Spleen (tissue), 11 donors: ENCODE measurements around the gene CEACAM4. TPM values are rescaled to one million over a fixed set of nuclear protein-coding genes. Genes with fewer than 3 reads are reported as not detected.
"Not testable (repeated sequence)": the region's sequence is repeated elsewhere in the genome, so short reads cannot be mapped to it uniquely, and the experiment has no call there.

ENCODE experiments used
- DNase-seq: peaks from one replicate; pipeline ENCODE4 v3.0.0-alpha.2; 2020
- H3K27ac ChIP-seq, 8 donors: fragments of 200-600 bp; sonication (generic) in 7 of 8; 1 replicate in 4 of 8; 2 replicates in 4 of 8; pipeline versions ENCODE4 v1.5.0 to v1.8.0; 2016 to 2021; ENCODE audit warnings: inconsistent platforms in 4 of 8, mild to moderate bottlenecking in 4 of 8, moderate library complexity in 1 of 8
- H3K27me3 ChIP-seq, 7 donors: fragments of 200-600 bp; sonication (generic) in 6 of 7; replicated peaks in 1 of 7; 1 replicate in 4 of 7; 2 replicates in 3 of 7; pipeline versions ENCODE4 v1.5.0 to v1.8.0; 2016 to 2021; ENCODE audit warnings: inconsistent platforms in 3 of 7, mild to moderate bottlenecking in 1 of 7
- H3K36me3 ChIP-seq, 6 donors: fragments of 200-600 bp; sonication (generic) in 5 of 6; 1 replicate in 4 of 6; 2 replicates in 2 of 6; pipeline versions ENCODE4 v1.5.0 to v1.8.0; 2016 to 2021; ENCODE audit warnings: inconsistent platforms in 2 of 6
- H3K4me1 ChIP-seq, 6 donors: fragments of 200-600 bp; sonication (generic) in 5 of 6; 1 replicate in 3 of 6; 2 replicates in 3 of 6; pipeline versions ENCODE4 v1.5.0 to v1.8.0; 2016 to 2021; ENCODE audit warnings: inconsistent platforms in 3 of 6
- H3K4me3 ChIP-seq, 8 donors: fragments of 200-600 bp; sonication (generic) in 7 of 8; 1 replicate in 4 of 8; 2 replicates in 4 of 8; pipeline versions ENCODE4 v1.5.0 to v1.8.0; 2016 to 2021; ENCODE audit warnings: inconsistent platforms in 4 of 8, mild to moderate bottlenecking in 4 of 8, moderate library complexity in 2 of 8
- H3K9me3 ChIP-seq, 8 donors: fragments of 200-600 bp; sonication (generic) in 7 of 8; 1 replicate in 4 of 8; 2 replicates in 4 of 8; pipeline versions ENCODE4 v1.5.0 to v1.8.0; 2016 to 2021; ENCODE audit warnings: inconsistent platforms in 4 of 8
- POLR2A ChIP-seq, 3 donors: fragments of 450-650 bp; IDR thresholded peaks; one replicate each; pipeline ENCODE4 v1.5.1; 2017; ENCODE audit warnings: antibody characterized with exemption in 3 of 3, mild to moderate bottlenecking in 1 of 3
- POLR2AphosphoS5 ChIP-seq, 3 donors: sonication (generic); formaldehyde crosslinking; IDR thresholded peaks; one replicate each; pipeline ENCODE4 v1.5.1; 2017; ENCODE audit warnings: antibody characterized with exemption in 3 of 3
- WGBS, 5 donors: extraction: QIAGEN DNeasy Blood & Tissue Kit in 3 of 5; methylation state at CpG; one replicate each; pipeline versions ENCODE4 v1.1.5 to v1.1.7; 2013 to 2018; 5-methylcytosine and 5-hydroxymethylcytosine counted together
- intact Hi-C: fragments of 100-400 bp; cut with DNase I; formaldehyde crosslinking; loops from one replicate; pipeline ENCODE4 v1.15.0; 2023; ENCODE audit warnings: low total_unique reads
- polyA plus RNA-seq, 3 donors: library from polyadenylated mRNA; stranded (reverse); fragments of 200-250 nt; gene quantifications; one replicate each; pipeline ENCODE4 v1.2.1, GENCODE V29; 2013
- total RNA-seq, 7 donors: library from RNA; depleted of rRNA in 3 of 7; stranded (reverse); fragments of >200 nt in 3 of 7; fragmentation: NEBNext Ultra II Directional in 4 of 7; extraction: Animal tissue kit (Norgen Biotek cat#: 25700) in 4 of 7; gene quantifications; one replicate each; pipeline versions ENCODE4 v1.1.0 to v1.2.1, GENCODE V29; 2016 to 2021
- TF ChIP-seq, protein P1 (sequence below), 11 experiments: fragments of 200-600 bp in 7 of 11; fragments of 450-650 bp in 4 of 11; sonication (generic) in 4 of 11; IDR thresholded peaks in 8 of 11; conservative IDR thresholded peaks in 3 of 11; 1 replicate in 7 of 11; 2 replicates in 4 of 11; pipeline versions ENCODE4 v1.4.0 to v1.8.0; 2016 to 2021; ENCODE audit warnings: antibody characterized with exemption in 11 of 11, inconsistent platforms in 4 of 11, mild to moderate bottlenecking in 1 of 11
- donor health status: healthy with polysubstance abuse.
- donor health status: DM: no; HTN: no; CAD: no; lungs with moderate emphysema.
- donor health status: DM: no; HTN: no; CAD: no.
- donor health status: Bipolar disorder and iron deficiency.
- donor health status: healthy.
- donor health status: DM: no; HTN: no; CAD: no.
- donor health status: DM: yes; HTN: yes; CAD: no.

Gene CEACAM4
- total and polyA plus RNA-seq, 10 donors, result 3.3 to 76.4 (median 20.7) TPM

DNA sequence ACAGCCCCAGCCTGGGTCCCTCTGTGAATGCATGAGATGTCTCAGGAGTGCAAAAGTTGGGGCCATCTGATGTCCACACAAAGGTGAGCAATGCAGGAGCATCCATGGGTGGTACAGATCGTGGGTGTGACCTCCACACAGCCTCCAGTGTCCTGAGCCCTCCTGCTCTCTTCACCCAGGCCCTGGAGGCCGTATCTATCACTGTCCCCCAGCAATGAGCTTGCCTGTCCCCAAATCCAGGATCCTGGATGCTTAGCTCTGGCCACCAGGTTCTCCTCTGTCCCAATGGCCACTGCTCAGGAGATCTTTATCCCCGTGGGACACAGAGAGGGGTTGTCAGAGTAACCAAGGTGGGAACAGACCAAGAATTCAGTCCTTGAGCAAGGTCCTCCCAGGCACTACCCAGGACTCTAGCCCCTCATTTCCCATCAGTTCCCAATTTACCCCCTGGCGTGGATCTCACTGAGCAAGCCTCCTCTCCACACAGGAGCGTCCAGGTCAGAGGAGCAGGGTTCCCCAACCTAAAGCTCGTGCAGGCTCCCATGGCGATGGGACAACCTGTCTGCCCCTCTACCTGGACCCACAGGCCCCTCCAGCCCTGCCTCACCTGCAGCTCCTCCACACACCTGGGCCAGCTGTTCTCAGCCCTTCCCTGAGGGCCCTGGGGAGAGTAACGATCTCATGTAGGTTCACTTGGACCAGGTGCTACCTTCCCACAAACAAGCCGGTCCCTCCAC is 39.6 kb downstream of the CEACAM4 start:
- WGBS, 5 donors, result 75 to 89% (median 84%) methylated on average over 8 to 9 of the region's 9 CpGs
- Histone ChIP-seq H3K36me3 (peaks cover 0 to 71% (median 12%) of the 10 kb centered on the region in 6 donors), H3K4me3 (no peak overlapping the region), H3K27ac (no peak overlapping the region), H3K27me3 (peaks cover 0 to 6% (median 0%) of the 10 kb centered on the region in 7 donors), H3K9me3 (peaks cover 0 to 10% (median 9%) of the 10 kb centered on the region in 8 donors), H3K4me1 (no peaks in the 10 kb centered on the region)
- DNase-seq, result peak; percentile 19
- intact Hi-C loops, result no loop called here
- TF ChIP-seq POLR2A (IDR thresholded peaks at IDR 0.05), result no peak
- TF ChIP-seq, protein P1, sequence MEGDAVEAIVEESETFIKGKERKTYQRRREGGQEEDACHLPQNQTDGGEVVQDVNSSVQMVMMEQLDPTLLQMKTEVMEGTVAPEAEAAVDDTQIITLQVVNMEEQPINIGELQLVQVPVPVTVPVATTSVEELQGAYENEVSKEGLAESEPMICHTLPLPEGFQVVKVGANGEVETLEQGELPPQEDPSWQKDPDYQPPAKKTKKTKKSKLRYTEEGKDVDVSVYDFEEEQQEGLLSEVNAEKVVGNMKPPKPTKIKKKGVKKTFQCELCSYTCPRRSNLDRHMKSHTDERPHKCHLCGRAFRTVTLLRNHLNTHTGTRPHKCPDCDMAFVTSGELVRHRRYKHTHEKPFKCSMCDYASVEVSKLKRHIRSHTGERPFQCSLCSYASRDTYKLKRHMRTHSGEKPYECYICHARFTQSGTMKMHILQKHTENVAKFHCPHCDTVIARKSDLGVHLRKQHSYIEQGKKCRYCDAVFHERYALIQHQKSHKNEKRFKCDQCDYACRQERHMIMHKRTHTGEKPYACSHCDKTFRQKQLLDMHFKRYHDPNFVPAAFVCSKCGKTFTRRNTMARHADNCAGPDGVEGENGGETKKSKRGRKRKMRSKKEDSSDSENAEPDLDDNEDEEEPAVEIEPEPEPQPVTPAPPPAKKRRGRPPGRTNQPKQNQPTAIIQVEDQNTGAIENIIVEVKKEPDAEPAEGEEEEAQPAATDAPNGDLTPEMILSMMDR (IDR thresholded peaks at IDR 0.05 in 8 of 11, conservative IDR thresholded peaks at IDR 0.05 in 3 of 11), result no peak
- TF ChIP-seq POLR2AphosphoS5 (IDR thresholded peaks at IDR 0.05), result no peak

DNA sequence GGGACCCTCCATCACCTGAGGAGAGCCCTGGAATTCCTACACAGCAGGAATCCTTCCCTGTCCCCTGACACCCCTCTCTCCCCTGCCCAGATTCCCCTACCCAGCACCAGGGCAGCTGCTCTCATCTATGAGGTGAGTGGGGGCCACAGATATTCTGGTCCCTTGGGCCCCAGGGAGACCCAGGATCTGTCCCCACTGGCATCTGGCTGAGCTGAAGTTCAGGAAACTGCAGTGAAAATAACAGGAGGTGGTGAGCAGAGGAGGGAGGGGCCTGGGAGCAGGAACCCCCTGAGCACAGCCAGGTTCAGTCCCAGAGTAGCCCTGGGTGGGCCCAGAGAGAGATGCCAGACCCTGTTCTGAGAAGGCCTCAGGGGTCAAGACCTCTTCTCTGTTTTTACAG is 40.8 kb downstream of the CEACAM4 start:
- H3K4me1 ChIP-seq, result no peaks in the 10 kb centered on the region
- peaks cover 0 to 83% (median 22%) of the 10 kb centered on the region in 6 donors for H3K36me3 ChIP-seq
- DNase-seq, result no peak
- no peak overlapping the region for H3K27ac ChIP-seq
- H3K9me3 ChIP-seq, result peaks cover 0 to 22% (median 20%) of the 10 kb centered on the region in 8 donors
- TF ChIP-seq POLR2A (IDR thresholded peaks at IDR 0.05), result no peak
- TF ChIP-seq, protein P1 (IDR thresholded peaks at IDR 0.05 in 8 of 11, conservative IDR thresholded peaks at IDR 0.05 in 3 of 11), result no peak
- no peak for TF ChIP-seq POLR2AphosphoS5 (IDR thresholded peaks at IDR 0.05)
- H3K4me3 ChIP-seq, result no peak overlapping the region
- H3K27me3 ChIP-seq, result peaks cover 0 to 3% (median 0%) of the 10 kb centered on the region in 7 donors
- intact Hi-C loops, result no loop called here

DNA sequence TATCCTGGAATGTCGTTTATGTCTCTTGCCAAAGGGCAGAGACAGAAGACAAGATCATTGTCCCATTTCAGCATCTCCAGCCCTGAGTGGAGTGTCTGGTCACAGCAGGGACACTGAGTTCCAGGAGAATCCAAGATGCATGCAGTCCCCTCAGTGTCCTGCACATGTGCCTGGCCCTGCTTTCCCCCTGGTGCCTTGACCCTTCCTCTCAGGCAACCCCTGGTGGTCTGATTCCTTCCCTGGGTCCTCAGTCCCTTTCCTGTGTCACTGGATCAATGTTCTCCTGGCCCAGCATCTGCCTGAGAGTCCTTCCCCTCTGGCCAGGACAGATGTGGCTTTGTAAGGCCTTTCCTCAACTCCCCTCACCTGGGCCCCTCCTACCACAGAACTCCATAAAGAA is 41.9 kb downstream of the CEACAM4 start:
- TF ChIP-seq, protein P1 (IDR thresholded peaks at IDR 0.05 in 8 of 11, conservative IDR thresholded peaks at IDR 0.05 in 3 of 11), result no peak
- no peak for TF ChIP-seq POLR2A (IDR thresholded peaks at IDR 0.05)
- TF ChIP-seq POLR2AphosphoS5 (IDR thresholded peaks at IDR 0.05), result no peak
- WGBS, 5 donors, result 80 to 96% (median 86%) methylated on average over 1 of the region's 1 CpG
- DNase-seq, result no peak
- Histone ChIP-seq H3K4me1 (no peaks in the 10 kb centered on the region), H3K27ac (no peak overlapping the region), H3K36me3 (peaks cover 0 to 95% (median 33%) of the 10 kb centered on the region in 6 donors), H3K4me3 (no peak overlapping the region), H3K9me3 (peaks cover 0 to 32% (median 28%) of the 10 kb centered on the region in 8 donors), H3K27me3 (peaks cover 0 to 3% (median 0%) of the 10 kb centered on the region in 7 donors)
- intact Hi-C loops, result no loop called here

DNA sequence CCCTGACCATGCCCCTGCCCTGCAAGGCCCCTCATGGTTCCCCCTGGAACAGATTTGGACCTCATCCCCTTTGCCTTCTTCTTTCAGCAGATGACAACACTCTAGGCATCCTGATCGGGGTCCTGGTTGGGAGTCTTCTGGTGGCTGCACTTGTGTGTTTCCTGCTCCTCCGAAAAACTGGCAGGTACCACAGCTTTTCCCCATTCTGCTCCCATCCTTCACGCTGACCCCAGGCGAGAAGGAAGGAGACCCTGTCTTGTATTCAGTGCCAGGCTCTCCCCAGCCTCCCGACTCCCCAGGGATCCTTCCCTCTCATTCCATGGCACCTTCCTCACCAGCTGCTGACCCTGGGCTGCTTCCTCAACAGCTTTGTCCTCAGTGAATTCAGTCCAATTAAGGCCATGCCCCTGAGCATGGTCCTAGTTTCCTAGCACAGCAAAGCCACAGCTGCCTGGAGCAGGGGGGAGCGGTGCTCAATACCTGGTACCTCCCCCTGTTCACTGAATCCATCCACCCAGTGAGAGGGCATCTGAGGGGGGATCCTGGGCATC is 42.5 kb downstream of the CEACAM4 start:
- intact Hi-C loops, result no loop called here
- no peaks in the 10 kb centered on the region for H3K27me3 ChIP-seq
- peaks cover 0 to 5% (median 0%) of the 10 kb centered on the region in 6 donors for H3K4me1 ChIP-seq
- no peak for TF ChIP-seq POLR2A (IDR thresholded peaks at IDR 0.05)
- TF ChIP-seq POLR2AphosphoS5 (IDR thresholded peaks at IDR 0.05), result no peak
- TF ChIP-seq, protein P1 (IDR thresholded peaks at IDR 0.05 in 8 of 11, conservative IDR thresholded peaks at IDR 0.05 in 3 of 11), result no peak
- peaks cover 0 to 32% (median 28%) of the 10 kb centered on the region in 8 donors for H3K9me3 ChIP-seq
- 73 to 92% (median 90%) methylated on average over 6 of the region's 6 CpGs for WGBS, 5 donors
- H3K36me3 ChIP-seq, result peaks cover 0 to 99% (median 37%) of the 10 kb centered on the region in 6 donors
- no peak for DNase-seq
- no peak overlapping the region for H3K4me3 ChIP-seq
- H3K27ac ChIP-seq, result no peak overlapping the region

DNA sequence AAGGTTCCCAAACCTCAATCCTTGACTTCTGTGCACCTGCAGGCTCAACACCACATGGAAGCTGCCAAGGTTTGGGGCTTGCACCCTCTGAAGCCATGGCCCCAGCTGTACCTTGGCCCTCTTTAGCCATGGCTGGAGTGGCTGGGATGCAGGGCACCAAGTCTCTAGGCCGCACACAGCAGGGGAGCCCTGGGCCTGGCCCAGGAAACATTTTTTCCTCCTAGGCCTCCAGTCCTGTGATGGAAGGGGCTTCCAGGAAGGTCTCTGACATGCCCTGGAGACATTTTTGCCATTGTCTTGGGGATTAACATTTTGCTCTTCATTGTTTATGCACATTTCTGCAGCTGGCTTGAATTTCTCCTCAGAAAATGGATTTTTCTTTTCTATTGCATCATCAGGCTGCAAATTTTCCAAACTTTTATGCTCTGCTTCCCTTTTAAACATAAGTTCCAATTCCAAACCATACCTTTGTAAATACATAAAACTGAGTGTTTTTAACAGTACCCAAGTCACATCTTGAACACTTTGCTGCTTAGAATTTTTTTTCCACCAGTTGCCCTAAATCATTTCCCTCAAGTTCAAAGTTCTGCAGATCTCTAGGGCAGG is 44.2 kb downstream of the CEACAM4 start:
- intact Hi-C loops, H3K27ac ChIP-seq, H3K4me3 ChIP-seq, H3K27me3 ChIP-seq, DNase-seq: not testable (repeated sequence)
- WGBS, 5 donors, result 71 to 100% (median 97%) methylated on average over 1 of the region's 1 CpG
- Histone ChIP-seq H3K36me3 (peaks cover 0 to 100% (median 40%) of the 10 kb centered on the region in 6 donors), H3K9me3 (peaks cover 0 to 32% (median 28%) of the 10 kb centered on the region in 8 donors), H3K4me1 (peaks cover 0 to 21% (median 3%) of the 10 kb centered on the region in 6 donors)

DNA sequence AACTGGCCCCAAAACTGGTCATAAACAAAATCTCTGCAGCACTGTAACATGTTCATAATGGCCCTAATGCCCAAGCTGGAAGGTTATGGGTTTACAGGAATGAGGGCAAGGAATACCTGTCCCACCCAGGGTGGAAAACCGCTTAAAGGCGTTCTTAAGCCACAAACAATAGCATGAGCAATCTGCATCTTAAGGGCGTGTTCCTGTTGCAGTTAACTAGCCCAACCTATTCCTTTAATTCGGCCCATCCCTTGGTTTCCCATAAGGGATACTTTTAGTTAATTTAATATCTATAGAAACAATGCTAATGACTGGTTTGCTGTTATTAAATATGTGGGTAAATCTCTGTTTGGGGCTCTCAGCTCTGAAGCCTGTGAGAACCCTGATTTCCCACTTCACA is 45.8 kb downstream of the CEACAM4 start:
- H3K4me3 ChIP-seq, H3K27ac ChIP-seq, intact Hi-C loops, DNase-seq, H3K27me3 ChIP-seq: not testable (repeated sequence)
- WGBS, 5 donors, result 84 to 96% (median 90%) methylated on average over 4 of the region's 4 CpGs
- peaks cover 0 to 37% (median 19%) of the 10 kb centered on the region in 6 donors for H3K4me1 ChIP-seq
- H3K36me3 ChIP-seq, result peaks cover 0 to 91% (median 40%) of the 10 kb centered on the region in 6 donors
- peaks cover 0 to 32% (median 28%) of the 10 kb centered on the region in 8 donors for H3K9me3 ChIP-seq
